ENCODE data around the gene ESPL1. TPM values are rescaled to one million over a fixed set of nuclear protein-coding genes. Genes with fewer than 3 reads are reported as not detected.

Gene ESPL1
- total and polyA plus RNA-seq, 2 of the 8 experiments (the other 6 are each of a cell fraction or from before 2014, with no cell fraction given) = 31.8 to 52.7 TPM

- TF ChIP-seq CTCF (IDR thresholded peaks at IDR 0.05; ENCODE audit: control extremely low read depth in 1 of 3, insufficient read depth in 1 of 3, low read depth in 1 of 3, low read length in 3 of 3) = no peak
- TF ChIP-seq TBP (IDR thresholded peaks at IDR 0.05; ENCODE audit: low read depth, low read length) = no peak
- TF ChIP-seq KDM4A (IDR thresholded peaks at IDR 0.05; ENCODE audit: low read depth, low read length, severe bottlenecking) = no peak
- TF ChIP-seq E2F6 (IDR thresholded peaks at IDR 0.05) = no peak
Measured at GRCh38 chr12:53255996-53256395, 12.1 kb upstream of the ESPL1 start (continued).
